Stimulated activated CD8-positive, alpha-beta memory T cell treated with anti-CD3 and anti-CD28 coated beads, Interleukin-7, amount 100 ng/mL, for 1 hour (primary cell): ENCODE data around the gene ADAR.
"Not testable (repeated sequence)": the region's sequence is repeated elsewhere in the genome, so short reads cannot be mapped to it uniquely, and the experiment has no call there.

Source experiments
- DNase-seq, 2 donors: peaks; one replicate each; pipeline ENCODE4 v3.0.0-alpha.2; 2020; ENCODE audit warnings: low read depth in 2 of 2

Gene ADAR

GRCh38 chr1:154607609-154608396 lies at the start of gene ADAR:
ADAR (minus strand) TSS chr1:154608186; CDS start chr1:154608006, 180 bp downstream.
- DNase-seq: peak; percentile 80 to 83

- no peak for DNase-seq
Measured at GRCh38 chr1:154657556-154657955, 49.6 kb upstream of the ADAR start.

GRCh38 chr1:154652893-154653292 lies 44.9 kb upstream of the ADAR start:
- DNase-seq: no peak

GRCh38 chr1:154644724-154645123 lies 36.7 kb upstream of the ADAR start:
- DNase-seq: not testable (repeated sequence)

- DNase-seq: no peak
Measured at GRCh38 chr1:154641534-154641933, 33.5 kb upstream of the ADAR start.

GRCh38 chr1:154639876-154640275 lies 31.9 kb upstream of the ADAR start:
- no peak for DNase-seq

- no peak for DNase-seq
Measured at GRCh38 chr1:154635171-154635570, 27.2 kb upstream of the ADAR start.

- no peak for DNase-seq
Measured at GRCh38 chr1:154629675-154630073, 21.7 kb upstream of the ADAR start.

GRCh38 chr1:154629061-154629674 lies 21.2 kb upstream of the ADAR start:
- DNase-seq: no peak

- DNase-seq: no peak
Measured at GRCh38 chr1:154628121-154628405, 20.1 kb upstream of the ADAR start.

- DNase-seq: peak; percentile 87 to 88
Measured at GRCh38 chr1:154627257-154628120, 19.5 kb upstream of the ADAR start.

GRCh38 chr1:154626456-154627256 lies 18.7 kb upstream of the ADAR start:
- DNase-seq: no peak

GRCh38 chr1:154624746-154625643 lies 17.0 kb upstream of the ADAR start:
- no peak for DNase-seq

GRCh38 chr1:154623358-154623757 lies 15.4 kb upstream of the ADAR start:
- no peak for DNase-seq

- DNase-seq: no peak
Measured at GRCh38 chr1:154622503-154623039, 14.6 kb upstream of the ADAR start.

GRCh38 chr1:154621875-154622274 lies 13.9 kb upstream of the ADAR start:
- no peak for DNase-seq

GRCh38 chr1:154620751-154621150 lies 12.8 kb upstream of the ADAR start:
- DNase-seq: no peak

- no peak for DNase-seq
Measured at GRCh38 chr1:154619181-154619948, 11.4 kb upstream of the ADAR start.

- DNase-seq: no peak
Measured at GRCh38 chr1:154616659-154617345, 8.8 kb upstream of the ADAR start.
